Stimulated activated CD8-positive, alpha-beta memory T cell treated with anti-CD3 and anti-CD28 coated beads, Interleukin-12 subunit alpha, Interleukin-12 subunit beta, amount 100 ng/mL, for 24 hours (primary cell): ENCODE data around the gene PIK3AP1.
"Not testable (repeated sequence)": the region's sequence is repeated elsewhere in the genome, so short reads cannot be mapped to it uniquely, and the experiment has no call there.

Experiments
- DNase-seq: peaks from one replicate; pipeline ENCODE4 v3.0.0-alpha.2; 2020; ENCODE audit errors: extremely low read depth

Gene PIK3AP1

DNA sequence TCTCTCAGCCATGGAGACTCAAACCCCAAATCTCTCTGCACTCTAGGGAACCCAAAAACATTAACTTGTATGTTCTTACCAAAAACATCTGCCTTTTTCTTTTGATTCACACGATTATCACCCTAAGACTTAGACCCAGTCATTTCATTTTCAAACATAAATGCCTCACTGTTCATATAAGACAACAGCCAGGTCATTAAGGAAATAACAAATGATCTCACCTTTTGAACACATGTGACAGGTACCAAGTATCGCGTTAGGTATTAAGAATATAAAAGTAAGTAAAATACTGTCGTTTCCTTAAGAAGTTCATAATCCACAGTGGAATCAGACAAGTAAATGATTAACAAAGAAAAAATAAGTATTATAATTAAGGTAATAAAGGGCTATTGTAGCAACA is 142.3 kb downstream of the PIK3AP1 start:
- no peak for DNase-seq

DNA sequence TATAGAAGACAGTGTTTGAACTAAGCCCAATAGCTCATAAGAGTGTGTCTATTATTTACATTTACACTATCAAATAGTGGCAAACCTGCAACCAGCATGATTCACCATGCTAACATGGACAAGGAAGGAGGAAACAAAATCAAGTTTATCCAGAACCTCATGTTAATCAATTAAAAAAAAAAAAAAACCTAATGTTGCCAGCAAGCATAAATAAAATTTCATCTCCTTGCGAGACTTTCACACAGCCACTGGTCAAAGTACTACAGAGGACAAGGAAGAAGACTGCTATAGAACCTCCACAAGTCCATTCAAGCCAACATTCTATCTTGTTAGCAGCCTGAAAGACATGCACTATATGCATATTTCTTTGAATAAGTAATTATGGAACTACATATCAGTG is 143.2 kb downstream of the PIK3AP1 start:
- no peak for DNase-seq

DNA sequence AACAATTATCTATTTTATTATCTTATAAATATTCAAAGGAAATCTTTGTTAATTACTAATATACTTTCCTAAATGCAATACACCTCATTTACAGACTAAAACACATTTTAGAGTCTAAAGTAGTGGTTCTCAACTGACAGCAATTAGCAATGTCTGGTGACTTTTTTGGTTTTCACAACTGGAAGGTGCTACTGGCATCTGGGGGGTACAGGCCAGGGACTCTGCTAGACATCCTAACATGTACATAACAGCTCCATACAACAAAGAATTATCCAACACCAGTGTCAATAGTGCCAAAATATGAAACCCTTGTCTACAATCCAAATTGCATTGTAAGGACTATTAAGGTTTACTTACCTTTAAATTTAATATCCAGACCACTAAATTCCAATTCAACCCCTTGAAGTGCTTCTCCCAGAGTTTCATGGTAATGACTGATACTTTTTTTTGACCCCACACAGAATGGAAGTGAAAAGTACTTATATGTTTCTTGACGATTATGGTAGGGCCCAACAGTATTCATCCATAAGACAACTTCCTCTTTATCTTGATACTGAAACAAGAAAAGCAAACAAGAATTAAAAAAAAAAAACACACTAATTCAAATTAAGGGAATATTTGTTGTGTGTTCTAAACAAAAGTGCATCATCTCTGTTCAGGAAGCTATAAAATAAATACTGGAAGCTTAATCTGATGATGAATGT is 143.9 kb downstream of the PIK3AP1 start:
- DNase-seq, result no peak

DNA sequence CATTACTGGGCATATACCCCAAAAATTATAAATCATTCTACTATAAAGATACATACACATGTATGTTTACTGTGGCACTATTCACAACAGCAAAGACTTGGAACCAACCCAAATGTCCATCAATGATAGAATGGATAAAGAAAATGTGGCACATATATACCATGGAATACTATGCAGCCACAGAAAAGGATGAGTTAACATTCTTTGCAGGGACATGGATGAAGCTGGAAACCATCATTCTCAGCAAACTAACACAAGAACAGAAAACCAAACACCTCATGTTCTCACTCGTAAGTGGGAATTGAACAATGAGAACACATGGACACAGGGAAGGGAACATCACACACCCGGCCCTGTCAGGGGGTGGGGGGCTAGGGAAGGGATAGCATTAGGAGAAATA is 145.8 kb downstream of the PIK3AP1 start:
- DNase-seq, result not testable (repeated sequence)

DNA sequence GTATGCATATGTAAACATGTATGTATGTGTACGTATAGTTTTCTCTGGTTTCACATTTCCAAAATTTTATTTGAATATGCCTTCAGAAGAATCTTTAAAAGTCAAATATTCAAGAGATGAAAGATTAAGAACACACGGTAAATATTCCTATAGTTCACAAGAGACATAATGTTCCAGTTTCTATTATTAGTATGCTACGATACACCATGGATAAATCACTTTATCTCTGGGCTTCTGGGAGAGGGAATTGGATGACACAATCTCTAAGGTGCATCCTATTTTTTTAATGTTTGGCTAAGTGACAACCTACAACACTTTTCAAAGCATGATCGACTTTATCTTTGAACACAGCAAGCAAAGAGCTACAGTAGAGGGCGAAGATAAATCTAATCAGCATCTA is 147.3 kb downstream of the PIK3AP1 start:
- DNase-seq, result no peak

DNA sequence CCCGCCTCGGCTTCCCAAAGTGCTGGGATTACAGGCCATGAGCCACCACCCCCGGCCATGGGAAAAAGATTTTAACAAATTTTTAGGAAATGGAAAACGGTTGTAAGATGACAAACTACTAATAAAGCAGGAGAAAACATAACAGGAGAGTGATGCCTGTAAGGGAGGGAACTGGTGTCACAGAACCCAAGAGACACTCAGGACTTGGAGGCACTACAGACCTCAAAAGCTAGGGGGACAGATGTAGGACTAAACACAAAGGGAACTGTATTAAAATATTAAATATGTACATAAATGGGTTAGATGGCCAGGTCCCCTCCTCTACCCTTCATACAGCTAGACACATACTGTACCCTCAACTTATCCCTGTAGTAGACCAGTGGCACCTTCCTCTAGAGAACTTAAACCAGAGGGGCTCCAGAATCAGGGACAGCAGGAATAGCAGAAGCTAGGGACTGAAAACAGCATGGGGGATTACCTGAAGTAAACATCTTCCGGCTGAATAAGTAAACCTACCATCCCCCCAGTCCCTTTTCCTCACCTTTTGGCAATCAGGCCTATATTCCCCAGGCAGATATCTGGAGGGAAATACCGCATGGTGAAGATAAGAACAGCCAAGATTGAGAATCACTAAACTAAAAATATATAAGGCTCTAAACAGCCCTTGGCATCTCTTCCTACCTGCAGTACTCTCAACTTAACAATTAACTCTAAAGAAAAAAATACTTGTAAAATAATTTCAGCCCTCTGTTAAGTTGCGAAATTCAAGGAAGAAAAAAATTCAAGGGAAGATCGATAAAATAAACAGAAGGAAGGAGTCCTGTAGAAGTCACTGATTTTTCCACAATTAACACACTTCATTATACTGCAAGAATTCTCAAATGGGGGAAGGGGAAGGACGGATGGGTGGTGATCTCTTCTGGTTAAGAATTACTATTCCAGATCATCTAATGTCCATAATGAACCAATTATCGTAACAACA is 149.0 kb downstream of the PIK3AP1 start:
- DNase-seq, result no peak

DNA sequence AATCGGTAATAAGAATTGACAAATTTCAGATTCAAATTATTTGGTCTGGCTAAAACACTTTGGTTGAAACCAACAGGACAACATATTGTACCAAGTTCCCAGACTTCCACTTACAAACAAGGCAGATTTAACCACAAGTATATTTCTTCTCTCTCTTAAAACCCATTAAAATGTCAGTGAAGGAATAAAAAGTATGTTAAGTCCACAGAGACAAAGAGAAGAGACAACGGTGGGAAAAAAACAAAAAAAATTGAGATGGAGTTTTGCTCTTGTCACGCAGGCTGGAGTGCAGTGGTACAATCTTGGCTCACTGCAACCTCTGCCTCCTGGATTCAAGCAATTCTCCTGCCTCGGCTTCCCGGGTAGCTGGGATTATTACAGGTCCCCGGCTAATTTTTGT is 149.8 kb downstream of the PIK3AP1 start:
- no peak for DNase-seq

DNA sequence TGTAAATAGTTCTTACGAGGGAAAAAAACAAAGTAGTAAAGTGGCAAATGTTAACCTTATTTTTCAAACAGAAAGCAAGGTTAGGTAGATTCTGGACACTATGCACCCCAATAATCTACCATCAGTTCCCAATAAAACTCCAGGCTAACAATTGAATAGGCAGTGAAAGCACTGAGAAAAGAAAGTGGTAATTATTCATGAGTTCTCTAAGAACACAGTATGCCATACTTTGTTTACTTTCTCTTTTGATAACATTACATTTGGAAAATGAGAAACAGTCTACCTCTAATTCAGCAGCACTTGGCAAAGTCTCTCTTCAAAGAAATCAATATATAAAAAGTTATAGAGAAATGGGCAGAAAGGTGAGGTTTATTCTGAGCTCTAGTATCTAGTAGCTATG is 151.9 kb downstream of the PIK3AP1 start:
- no peak for DNase-seq

DNA sequence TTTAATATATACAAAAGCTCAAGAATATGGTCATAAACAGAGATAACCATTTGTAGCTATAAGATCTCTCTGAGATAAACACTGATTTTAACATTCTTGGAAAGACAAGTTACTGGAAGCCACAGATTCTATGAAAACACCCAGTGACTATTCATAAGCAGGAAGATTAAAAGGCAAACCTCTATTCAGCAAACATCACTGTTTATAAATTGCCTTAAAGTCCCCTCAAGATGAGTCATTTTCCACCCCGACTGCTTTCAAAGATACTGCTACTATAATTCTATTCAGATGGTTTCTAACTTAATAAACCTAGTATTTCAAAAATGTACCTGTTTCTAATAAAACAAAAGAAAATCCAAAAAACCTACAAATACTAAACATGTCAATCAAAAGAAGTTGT is 154.5 kb downstream of the PIK3AP1 start:
- no peak for DNase-seq

DNA sequence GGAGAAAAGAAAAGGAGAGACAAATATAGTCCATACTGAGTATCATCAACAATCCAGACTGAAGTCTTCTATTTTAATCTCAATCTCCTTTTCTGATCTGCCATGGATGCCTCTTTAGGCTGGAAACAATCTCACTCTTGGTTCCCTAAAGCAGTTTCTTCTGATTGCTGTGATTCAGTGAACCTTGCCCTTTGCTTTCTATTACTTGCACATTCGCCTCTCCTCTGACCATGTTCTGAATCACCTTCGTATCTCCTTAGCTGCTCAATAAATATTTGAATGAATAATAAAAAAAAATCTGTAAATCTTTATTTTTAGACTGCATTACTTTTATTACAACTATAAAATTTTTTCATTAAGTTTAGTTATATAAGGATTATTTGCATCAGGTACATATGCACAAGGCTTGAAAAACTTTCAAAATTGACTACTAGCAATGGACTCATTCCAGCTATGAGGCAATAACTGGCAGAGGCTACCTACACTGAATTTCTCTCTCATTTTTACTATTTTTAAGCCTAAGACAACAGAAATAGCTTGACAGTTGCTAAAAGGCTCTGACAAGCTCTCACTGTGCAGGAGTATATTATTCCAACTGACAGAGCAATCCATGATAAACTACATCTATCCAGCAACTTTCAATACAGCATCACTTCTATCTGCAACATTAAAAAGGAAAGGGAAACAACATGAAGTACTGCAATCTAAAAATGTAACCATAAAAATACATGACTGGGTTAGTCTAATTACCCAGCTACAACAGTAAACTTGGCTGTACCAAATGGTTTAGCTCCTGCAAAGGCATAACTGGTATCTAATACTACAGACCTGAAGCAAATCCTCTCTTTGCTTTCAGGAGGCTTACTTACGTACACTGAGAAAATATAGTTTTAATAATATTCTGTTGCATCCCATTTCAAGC is 159.1 kb downstream of the PIK3AP1 start:
- DNase-seq, result no peak

DNA sequence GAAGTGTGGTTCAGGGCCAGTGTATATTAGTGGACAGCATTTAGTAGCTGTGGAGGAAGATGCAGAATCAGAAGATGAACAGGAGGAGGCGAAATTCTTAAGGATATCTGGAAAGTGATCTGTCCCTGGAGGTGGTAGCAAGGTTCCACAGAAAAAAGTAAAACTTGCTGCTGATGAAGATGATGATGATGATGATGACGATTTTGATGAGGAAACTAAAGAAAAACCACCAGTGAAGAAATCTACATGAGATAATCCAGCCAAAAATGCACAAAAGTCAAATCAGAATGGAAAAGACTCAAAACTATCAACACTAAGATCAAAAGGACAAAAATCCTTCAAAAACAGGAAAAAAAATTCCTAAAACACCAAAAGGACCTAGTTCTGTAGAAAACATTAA is 159.8 kb downstream of the PIK3AP1 start:
- DNase-seq, result no peak

DNA sequence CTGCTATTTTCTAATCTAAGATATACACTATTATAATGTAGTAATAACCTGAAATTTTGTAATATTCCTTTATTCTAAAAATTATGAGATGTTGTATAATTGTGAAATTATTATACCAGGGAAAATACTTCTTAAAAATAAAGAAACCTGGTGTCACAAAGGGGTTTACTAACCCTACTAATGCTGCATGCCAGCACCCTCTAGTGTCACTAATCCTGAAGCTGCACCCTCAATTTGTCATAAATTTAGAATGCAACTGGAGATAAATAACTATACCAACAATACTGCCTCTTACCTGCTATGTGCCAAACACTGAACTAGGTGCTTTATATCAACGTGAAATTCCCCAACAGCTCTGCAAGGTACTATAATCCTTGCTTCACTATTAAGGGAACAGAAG is 164.3 kb downstream of the PIK3AP1 start:
- no peak for DNase-seq

DNA sequence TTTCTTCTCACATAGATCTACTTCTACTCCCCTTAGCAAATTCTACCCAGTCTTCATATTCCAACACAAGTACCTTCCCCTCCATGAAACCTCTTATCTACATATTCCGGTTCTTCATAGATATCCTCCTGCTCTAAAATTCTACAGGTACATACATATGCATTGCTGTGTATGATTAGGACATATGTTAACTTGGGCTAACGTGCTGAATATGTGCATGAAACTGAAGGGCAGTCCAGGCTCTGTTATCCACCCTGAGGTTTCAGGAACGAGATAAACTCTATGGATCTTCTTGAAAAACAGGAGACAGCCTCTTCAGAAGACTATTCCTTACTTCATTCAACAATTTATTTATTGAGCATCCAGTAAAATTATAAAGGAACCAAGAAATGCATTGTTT is 165.0 kb downstream of the PIK3AP1 start:
- no peak for DNase-seq

DNA sequence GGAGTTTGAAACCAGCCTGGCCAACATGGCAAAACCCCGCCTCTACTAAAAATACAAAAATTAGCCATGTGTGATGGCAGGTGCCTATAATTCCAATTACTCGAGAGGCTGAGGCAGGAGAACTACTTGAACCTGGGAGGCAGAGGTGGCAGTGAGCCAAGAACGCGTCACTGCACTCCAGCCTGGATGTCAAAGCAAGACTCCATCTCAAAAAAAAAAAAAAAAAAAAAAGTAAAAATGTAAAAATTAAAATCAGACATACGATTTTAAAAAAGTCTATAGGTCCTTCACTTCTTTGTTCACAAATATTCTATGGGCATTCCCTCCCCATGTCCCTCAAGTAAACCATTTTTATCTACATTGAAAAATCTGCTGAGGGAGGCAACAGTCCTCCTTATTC is 171.7 kb downstream of the PIK3AP1 start:
- DNase-seq, result no peak

DNA sequence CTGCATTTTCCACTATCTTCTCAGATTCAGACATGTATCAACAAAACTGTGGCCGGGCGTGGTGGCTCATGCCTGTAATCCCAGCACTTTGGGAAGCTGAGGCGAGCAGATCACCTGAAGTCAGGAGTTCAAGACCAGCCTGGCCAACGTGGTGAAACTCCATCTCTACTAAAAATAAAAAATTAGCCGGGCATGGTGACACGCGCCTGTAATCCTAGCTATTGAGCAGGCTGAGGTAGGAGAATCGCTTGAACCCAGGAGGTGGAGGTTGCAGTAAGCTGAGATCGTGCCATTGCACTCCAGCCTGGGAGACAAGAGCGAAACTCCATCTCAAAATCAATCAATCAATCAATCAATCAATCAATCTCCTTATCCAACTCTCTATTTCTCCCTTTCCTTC is 174.8 kb downstream of the PIK3AP1 start:
- DNase-seq, result not testable (repeated sequence)
